Measurements from ENCODE around the gene ZNF835.
"Not testable (repeated sequence)": the region's sequence is repeated elsewhere in the genome, so short reads cannot be mapped to it uniquely, and the experiment has no call there.

Gene ZNF835

DNA sequence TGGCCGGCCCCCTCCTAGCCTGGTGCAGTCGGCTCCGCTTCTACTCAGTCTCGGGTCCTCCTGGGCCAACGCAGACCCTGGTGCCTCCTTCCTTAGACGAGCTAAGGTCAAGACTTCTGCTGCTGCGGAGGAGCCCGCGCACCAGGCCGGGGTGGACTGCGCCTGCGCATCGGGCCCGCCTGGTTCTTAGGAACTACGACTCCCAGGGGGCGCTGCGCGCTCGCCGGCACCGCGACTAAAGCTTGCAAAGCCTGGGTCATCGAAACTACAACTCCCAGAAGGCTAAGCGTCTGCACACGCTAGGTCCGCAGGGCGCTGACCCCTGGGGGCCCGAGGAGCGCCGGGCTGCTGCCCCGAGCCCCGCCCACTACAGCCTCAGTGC is at the start of gene ZNF835:
Gene ZNF835 (minus strand): TSS at position 145 of the 382 bp plus-strand sequence. CDS start 6,559 bp downstream, outside the sequence.
- in situ Hi-C loops (cut with MboI; ENCODE audit: low sequenced_read_pairs): no loop called here

DNA sequence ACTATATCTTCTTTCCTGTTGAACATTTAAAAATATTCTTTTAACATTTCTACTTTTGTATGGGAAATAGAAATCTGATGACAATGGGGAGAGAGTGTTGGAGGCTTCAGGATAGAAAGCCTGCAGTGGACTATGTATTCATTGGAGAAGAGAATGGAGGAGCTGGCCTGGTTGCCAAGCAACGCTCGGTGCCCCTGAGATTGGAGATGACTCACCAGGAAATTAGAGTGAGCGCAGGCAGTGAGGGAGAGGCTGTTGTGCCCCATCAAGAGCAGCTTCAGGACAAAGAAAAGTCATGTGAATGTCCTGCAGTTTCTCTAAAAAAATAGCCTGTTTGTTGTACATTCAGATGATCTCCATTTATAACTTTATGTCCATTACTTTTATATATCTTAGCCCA is 48.7 kb upstream of the ZNF835 start:
- in situ Hi-C loops (cut with MboI; ENCODE audit: low sequenced_read_pairs): no loop called here

- in situ Hi-C loops (cut with MboI; ENCODE audit: low sequenced_read_pairs): no loop called here
Measured at GRCh38 chr19:56718231-56718630, 46.7 kb upstream of the ZNF835 start.

GRCh38 chr19:56712611-56713276 is 41.2 kb upstream of the ZNF835 start:
- in situ Hi-C loops (cut with MboI; ENCODE audit: low sequenced_read_pairs): no loop called here

DNA sequence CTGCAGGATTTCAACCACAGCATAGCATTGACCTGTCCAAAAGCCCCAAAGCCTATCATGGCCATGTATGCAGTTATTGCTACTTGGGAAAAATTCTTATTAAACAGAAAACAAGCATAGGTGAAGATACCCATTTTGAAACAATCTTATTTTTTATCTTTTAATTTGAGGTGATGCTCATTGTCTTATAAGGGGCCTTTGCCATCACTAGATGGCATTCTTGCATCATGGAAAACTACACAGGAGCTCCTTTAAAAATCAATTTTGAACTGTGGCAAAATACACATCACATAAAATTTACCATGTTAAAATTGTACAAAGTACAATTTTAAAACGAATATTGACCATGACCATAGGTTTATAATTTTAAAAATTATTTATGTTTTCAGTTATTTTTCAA is 38.9 kb upstream of the ZNF835 start:
- in situ Hi-C loops (cut with MboI; ENCODE audit: low sequenced_read_pairs): no loop called here

GRCh38 chr19:56707821-56708220 is 36.3 kb upstream of the ZNF835 start:
- in situ Hi-C loops (cut with MboI; ENCODE audit: low sequenced_read_pairs): no loop called here

GRCh38 chr19:56705939-56706338 is 34.4 kb upstream of the ZNF835 start:
- in situ Hi-C loops (cut with MboI; ENCODE audit: low sequenced_read_pairs): no loop called here

GRCh38 chr19:56701895-56702294 is 30.3 kb upstream of the ZNF835 start:
- in situ Hi-C loops (cut with MboI; ENCODE audit: low sequenced_read_pairs): no loop called here

DNA sequence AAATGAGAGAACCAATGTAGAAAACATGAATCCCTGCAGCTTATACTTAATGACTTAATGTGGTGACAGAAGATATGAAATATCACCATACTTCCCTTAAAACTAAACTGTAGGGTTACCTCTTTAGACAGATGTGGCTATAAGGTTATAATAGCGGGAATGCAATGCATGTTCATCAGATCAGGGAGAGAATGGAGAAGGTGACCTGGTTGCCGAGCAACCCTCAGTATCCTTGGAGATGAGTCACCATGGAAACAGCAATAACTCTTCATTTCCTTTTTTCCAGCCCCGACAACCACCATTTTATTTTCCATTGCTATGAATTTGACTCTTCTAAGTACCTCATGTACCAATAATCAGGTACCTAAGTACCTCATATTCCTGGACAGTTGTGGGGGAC is 28.0 kb upstream of the ZNF835 start:
- in situ Hi-C loops (cut with MboI; ENCODE audit: low sequenced_read_pairs): no loop called here

GRCh38 chr19:56692206-56692895 is 20.8 kb upstream of the ZNF835 start:
- in situ Hi-C loops (cut with MboI; ENCODE audit: low sequenced_read_pairs): no loop called here

DNA sequence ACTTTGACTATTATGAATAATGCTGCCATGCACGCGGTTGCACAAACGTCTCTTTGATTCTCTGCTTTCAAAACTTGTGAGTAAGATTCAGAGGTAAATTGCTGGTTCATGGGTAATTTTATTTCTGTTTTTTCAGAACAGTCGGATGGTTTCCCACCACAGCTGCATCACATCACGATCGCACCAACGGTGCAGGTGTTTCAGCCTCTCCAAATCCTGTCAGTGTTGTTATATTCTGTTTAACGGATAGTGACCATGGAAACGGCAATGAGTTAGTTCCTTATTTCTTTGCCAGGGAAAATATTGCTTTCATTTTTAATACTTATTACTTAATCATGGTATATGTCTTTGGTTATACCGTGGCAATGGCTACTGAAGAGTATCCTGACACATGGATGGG is 19.1 kb upstream of the ZNF835 start:
- in situ Hi-C loops (cut with MboI; ENCODE audit: low sequenced_read_pairs): no loop called here

- in situ Hi-C loops (cut with MboI; ENCODE audit: low sequenced_read_pairs): no loop called here
Measured at GRCh38 chr19:56689198-56689597, 17.6 kb upstream of the ZNF835 start.

DNA sequence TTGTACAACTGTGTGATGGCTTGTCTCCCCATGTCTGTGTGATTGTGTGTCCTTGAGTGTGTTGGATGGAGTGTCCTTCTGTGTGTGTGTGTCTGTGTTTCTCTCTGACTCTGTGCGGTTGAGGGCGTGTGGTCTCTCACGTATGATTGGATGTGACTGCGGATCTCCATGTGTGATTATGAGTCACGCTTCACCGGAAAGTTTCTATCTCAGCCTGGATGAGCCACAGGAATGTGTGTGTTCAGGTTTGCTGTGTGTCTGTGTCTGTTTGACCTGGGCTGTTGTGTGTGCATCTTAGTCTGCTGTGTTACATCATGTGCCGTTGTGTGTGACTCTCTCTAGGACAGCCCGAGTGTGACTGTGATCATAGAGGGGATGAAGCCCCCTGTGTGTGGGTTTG is 15.5 kb upstream of the ZNF835 start:
- in situ Hi-C loops (cut with MboI; ENCODE audit: low sequenced_read_pairs): no loop called here

DNA sequence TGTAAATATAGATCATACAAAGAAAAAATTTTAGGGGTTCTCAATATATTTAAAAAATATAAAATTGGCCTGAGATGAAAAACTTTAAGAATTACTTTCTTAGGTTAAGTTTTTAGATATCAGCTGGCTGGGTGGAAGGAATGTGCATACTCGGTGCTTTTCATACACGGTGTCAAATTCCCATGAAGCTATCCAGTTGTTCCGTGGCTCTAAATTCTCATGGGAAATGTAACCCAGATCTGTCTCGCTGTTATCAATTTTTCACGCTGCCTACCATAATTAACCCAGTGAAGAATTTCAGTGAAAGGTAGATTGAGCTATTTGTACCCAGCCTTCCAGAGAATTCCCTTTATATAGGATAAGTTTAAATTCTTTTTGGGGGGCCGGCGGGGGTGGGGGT is 11.6 kb upstream of the ZNF835 start:
- in situ Hi-C loops (cut with MboI; ENCODE audit: low sequenced_read_pairs): no loop called here

DNA sequence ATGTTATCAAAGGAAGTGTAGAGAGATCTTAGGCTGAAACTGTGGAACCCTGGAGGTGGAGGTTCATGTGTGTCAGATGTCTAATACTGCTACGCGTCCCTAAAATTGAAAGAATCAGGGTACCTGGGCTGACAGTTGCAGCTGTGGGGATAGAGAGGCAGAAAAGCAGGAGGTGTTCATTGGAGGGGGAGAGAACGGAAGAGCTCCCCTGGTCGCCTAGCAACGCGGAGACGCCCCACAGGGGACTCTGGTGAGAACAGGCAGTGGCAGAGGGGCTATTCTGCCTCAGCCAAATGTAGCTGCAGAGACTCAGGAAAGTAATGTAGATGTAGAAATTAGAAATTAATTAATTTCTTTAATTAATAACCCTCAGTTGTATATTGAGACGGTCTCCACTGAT is 10.1 kb upstream of the ZNF835 start:
- in situ Hi-C loops (cut with MboI; ENCODE audit: low sequenced_read_pairs): no loop called here

DNA sequence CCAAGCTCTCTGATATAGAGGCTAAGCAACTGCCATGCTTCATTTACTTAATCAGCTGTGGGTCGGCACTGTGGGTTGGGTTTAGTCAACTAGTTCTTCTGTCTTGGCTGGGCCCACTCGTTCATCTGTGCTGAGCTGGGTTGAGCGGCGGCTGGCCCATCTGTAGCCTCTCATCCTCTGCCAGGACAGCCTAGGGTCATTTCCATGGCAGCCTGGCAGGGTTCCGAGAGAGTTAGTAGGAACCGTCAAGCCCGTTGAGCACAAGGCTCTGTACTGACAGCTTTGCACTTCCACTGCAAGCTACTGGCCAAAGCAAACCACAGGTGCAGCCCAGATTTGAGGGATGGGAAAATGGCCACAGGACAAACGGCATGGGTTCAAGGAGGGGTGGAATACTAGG is 6.6 kb upstream of the ZNF835 start:
- in situ Hi-C loops (cut with MboI; ENCODE audit: low sequenced_read_pairs): no loop called here

- in situ Hi-C loops (cut with MboI; ENCODE audit: low sequenced_read_pairs): not testable (repeated sequence)
Measured at GRCh38 chr19:56672610-56673009, 1.1 kb upstream of the ZNF835 start.

GRCh38 chr19:56670961-56671612 is 470 bp downstream of the ZNF835 start:
- in situ Hi-C loops (cut with MboI; ENCODE audit: low sequenced_read_pairs): no loop called here

GRCh38 chr19:56670401-56670960 is 1.1 kb downstream of the ZNF835 start:
- in situ Hi-C loops (cut with MboI; ENCODE audit: low sequenced_read_pairs): no loop called here

DNA sequence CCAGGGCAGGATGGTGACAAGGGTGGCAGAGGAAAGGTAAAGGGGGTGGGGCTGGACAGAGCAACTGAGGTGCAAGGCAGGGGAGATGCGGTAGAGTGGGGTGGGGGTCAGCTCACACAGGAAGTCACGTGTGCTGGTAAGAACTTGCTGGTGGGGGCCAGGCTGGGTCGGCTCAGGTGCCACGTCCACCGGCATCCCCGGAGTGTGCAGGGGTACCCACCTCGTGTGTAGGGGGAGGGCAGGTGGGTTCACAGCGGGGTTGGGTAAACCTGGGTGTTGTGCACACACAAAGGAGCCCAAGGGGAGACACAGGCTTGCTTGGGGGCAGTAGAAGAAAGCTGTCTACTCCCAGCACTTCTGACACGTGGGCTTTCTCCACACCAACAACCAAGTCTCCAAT is 2.9 kb downstream of the ZNF835 start:
- in situ Hi-C loops (cut with MboI; ENCODE audit: low sequenced_read_pairs): no loop called here

DNA sequence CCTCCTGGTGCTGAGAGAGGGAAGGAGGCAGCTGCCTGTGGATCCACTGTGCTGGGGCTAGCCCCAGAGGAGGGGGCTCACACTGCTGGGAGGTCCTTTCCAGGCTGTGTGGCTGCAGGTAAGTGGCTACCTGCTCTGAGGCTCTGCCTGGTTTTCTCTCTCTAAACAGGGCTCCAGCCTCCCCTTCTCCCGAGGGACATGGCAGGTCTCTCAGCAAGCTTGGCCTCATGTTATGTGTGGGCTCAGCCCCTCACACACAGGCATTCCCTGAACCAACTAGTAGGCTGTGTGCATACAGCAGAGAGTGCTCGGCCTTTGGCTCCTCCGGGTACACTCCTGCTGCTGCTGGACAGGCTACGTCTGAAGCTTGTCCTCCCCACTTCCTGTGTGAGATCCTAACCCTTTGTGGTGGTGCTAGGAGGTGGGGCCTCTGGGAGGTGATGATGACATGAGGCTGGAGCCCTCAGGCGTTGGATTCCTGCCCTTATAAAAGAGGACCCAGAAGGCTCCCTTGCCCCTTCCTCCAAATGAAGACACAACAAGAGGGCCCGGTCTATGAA is 4.2 kb downstream of the ZNF835 start:
- in situ Hi-C loops (cut with MboI; ENCODE audit: low sequenced_read_pairs): no loop called here

GRCh38 chr19:56664511-56664910 is 7.0 kb downstream of the ZNF835 start:
- in situ Hi-C loops (cut with MboI; ENCODE audit: low sequenced_read_pairs): no loop called here
